Prostate gland (tissue), 2 donors: ENCODE measurements around the gene PCDH9. TPM values are rescaled to one million over a fixed set of nuclear protein-coding genes. Genes with fewer than 3 reads are reported as not detected.

ENCODE experiments used
- DNase-seq: peaks from one replicate; pipeline ENCODE4 v3.0.0-alpha.2; 2019; ENCODE audit warnings: low spot score
- H3K27ac ChIP-seq, 2 donors: fragments of 200-600 bp; sonication (generic); 2 replicates each; pipeline ENCODE4 v1.5.1; 2017 to 2019
- H3K27me3 ChIP-seq: fragments of 200-600 bp; sonication (generic); replicated peaks from 2 replicates; pipeline ENCODE4 v1.5.1; 2019; ENCODE audit not compliant: insufficient read depth
- H3K36me3 ChIP-seq, 2 donors: fragments of 200-600 bp; sonication (generic); 1 replicate in 1 of 2; 2 replicates in 1 of 2; pipeline versions ENCODE4 v1.5.1 to v1.8.1; 2017 to 2019
- H3K4me1 ChIP-seq: fragments of 200-600 bp; sonication (generic); replicated peaks from 2 replicates; pipeline ENCODE4 v1.5.1; 2019
- H3K4me3 ChIP-seq, 2 donors: fragments of 200-600 bp; sonication (generic); 2 replicates each; pipeline ENCODE4 v1.5.1; 2017 to 2019
- H3K9me3 ChIP-seq: fragments of 200-600 bp; sonication (generic); 2 replicates; pipeline ENCODE4 v1.5.1; 2017
- POLR2A ChIP-seq: fragments of 450-650 bp; IDR thresholded peaks from one replicate; pipeline ENCODE4 v1.6.1; 2016; ENCODE audit warnings: antibody characterized with exemption, mild to moderate bottlenecking
- POLR2AphosphoS5 ChIP-seq: sonication (generic); formaldehyde crosslinking; IDR thresholded peaks from one replicate; pipeline ENCODE4 v1.6.1; 2017; ENCODE audit warnings: antibody characterized with exemption
- WGBS: methylation state at CpG from one replicate; pipeline ENCODE4 v1.1.5; 2018; 5-methylcytosine and 5-hydroxymethylcytosine counted together
- intact Hi-C: fragments of 100-400 bp; cut with DNase I; formaldehyde crosslinking; loops from one replicate; pipeline ENCODE4 v1.14.2; 2022
- total RNA-seq, 2 donors: library from RNA; depleted of rRNA; stranded (reverse); fragments of >200 nt; gene quantifications; one replicate each; pipeline ENCODE4 v1.1.0, GENCODE V29; 2016
- TF ChIP-seq, protein P1 (sequence below), 4 experiments: fragments of 200-600 bp in 2 of 4; fragments of 450-650 bp in 2 of 4; sonication (generic) in 2 of 4; IDR thresholded peaks; 1 replicate in 3 of 4; 2 replicates in 1 of 4; pipeline ENCODE4 v1.5.1; 2016 to 2019; ENCODE audit warnings: antibody characterized with exemption in 4 of 4, mild to moderate bottlenecking in 2 of 4, moderate library complexity in 2 of 4

Gene PCDH9
- total RNA-seq, 2 donors from 2014 or later = 1.8 to 5.5 TPM

DNA sequence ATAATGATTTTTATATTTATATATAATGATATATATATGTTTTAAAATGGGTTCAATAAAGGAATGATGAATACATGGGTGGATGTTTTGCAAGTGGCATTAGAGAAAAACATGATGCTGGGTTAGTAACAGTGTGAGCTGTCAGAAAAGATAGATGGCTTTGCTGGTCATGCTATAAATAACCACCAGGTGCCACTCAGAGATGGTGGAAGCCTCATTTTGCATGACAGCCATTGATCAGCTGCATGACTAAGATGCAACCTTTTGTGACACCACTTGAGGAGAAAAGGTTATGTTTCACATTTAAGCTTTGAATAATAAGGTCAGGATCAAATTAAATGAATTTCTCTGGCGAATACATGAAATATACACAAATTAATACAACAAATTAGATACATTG is 737.7 kb downstream of the PCDH9 start:
- Histone ChIP-seq H3K27me3 (no peaks in the 10 kb centered on the region), H3K4me3 (no peak overlapping the region), H3K27ac (no peak overlapping the region), H3K36me3 (no peaks in the 10 kb centered on the region), H3K4me1 (no peaks in the 10 kb centered on the region), H3K9me3 (no peaks in the 10 kb centered on the region)
- DNase-seq = no peak
- TF ChIP-seq POLR2A (no peak), POLR2AphosphoS5 (no peak)
- TF ChIP-seq, protein P1, sequence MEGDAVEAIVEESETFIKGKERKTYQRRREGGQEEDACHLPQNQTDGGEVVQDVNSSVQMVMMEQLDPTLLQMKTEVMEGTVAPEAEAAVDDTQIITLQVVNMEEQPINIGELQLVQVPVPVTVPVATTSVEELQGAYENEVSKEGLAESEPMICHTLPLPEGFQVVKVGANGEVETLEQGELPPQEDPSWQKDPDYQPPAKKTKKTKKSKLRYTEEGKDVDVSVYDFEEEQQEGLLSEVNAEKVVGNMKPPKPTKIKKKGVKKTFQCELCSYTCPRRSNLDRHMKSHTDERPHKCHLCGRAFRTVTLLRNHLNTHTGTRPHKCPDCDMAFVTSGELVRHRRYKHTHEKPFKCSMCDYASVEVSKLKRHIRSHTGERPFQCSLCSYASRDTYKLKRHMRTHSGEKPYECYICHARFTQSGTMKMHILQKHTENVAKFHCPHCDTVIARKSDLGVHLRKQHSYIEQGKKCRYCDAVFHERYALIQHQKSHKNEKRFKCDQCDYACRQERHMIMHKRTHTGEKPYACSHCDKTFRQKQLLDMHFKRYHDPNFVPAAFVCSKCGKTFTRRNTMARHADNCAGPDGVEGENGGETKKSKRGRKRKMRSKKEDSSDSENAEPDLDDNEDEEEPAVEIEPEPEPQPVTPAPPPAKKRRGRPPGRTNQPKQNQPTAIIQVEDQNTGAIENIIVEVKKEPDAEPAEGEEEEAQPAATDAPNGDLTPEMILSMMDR (IDR thresholded peaks at IDR 0.05) = no peak
- WGBS = 81% methylated on average over 1 of the region's 1 CpG
- intact Hi-C loops = no loop called here

DNA sequence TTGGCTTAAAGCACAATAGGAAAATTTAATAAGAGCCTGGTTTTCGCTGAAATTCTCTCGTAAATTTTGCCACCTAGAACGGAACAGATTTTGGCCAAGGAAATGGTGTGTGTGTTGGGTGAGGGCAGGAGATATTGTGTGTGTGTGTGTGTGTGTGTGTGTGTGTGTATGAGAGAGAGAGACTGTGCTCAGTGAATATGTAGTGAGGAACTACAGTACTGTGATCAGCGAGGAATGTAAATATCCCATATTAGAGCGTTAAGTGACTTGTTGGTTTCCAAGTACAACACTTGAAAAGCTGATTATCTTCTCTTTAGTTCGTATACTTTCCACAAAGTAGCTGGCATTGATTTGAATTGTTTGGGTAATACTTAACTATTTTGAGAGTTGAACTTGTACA is 738.9 kb downstream of the PCDH9 start:
- Histone ChIP-seq H3K36me3 (no peaks in the 10 kb centered on the region), H3K27me3 (no peaks in the 10 kb centered on the region), H3K9me3 (no peaks in the 10 kb centered on the region), H3K4me3 (no peak overlapping the region), H3K4me1 (no peaks in the 10 kb centered on the region), H3K27ac (no peak overlapping the region)
- no peak for TF ChIP-seq POLR2AphosphoS5
- TF ChIP-seq, protein P1 (IDR thresholded peaks at IDR 0.05) = no peak
- no peak for TF ChIP-seq POLR2A
- intact Hi-C loops = no loop called here
- 45% methylated on average over 6 of the region's 6 CpGs for WGBS
- no peak for DNase-seq

GRCh38 chr13:66489586-66489985 is 740.5 kb downstream of the PCDH9 start:
- H3K4me3 ChIP-seq = no peak overlapping the region
- no peak for DNase-seq
- H3K4me1 ChIP-seq = no peaks in the 10 kb centered on the region
- H3K9me3 ChIP-seq = no peaks in the 10 kb centered on the region
- WGBS = 68% methylated on average over 2 of the region's 2 CpGs
- intact Hi-C loops = no loop called here
- no peaks in the 10 kb centered on the region for H3K36me3 ChIP-seq
- H3K27me3 ChIP-seq = no peaks in the 10 kb centered on the region
- TF ChIP-seq POLR2A = no peak
- no peak for TF ChIP-seq POLR2AphosphoS5
- TF ChIP-seq, protein P1 (IDR thresholded peaks at IDR 0.05) = no peak
- H3K27ac ChIP-seq = no peak overlapping the region

- H3K4me1 ChIP-seq = no peaks in the 10 kb centered on the region
- intact Hi-C loops = no loop called here
- TF ChIP-seq, protein P1 (IDR thresholded peaks at IDR 0.05) = no peak
- TF ChIP-seq POLR2A (no peak), POLR2AphosphoS5 (no peak)
- WGBS = 97% methylated on average over 1 of the region's 1 CpG
- no peak overlapping the region for H3K4me3 ChIP-seq
- no peak for DNase-seq
- no peaks in the 10 kb centered on the region for H3K36me3 ChIP-seq
- H3K27me3 ChIP-seq = no peaks in the 10 kb centered on the region
- H3K9me3 ChIP-seq = no peaks in the 10 kb centered on the region
- H3K27ac ChIP-seq = no peak overlapping the region
Observed at GRCh38 chr13:66489172-66489571, 741.0 kb downstream of the PCDH9 start.

GRCh38 chr13:66483712-66484111 is 746.4 kb downstream of the PCDH9 start:
- Histone ChIP-seq H3K36me3 (no peaks in the 10 kb centered on the region), H3K27me3 (no peaks in the 10 kb centered on the region), H3K9me3 (no peaks in the 10 kb centered on the region), H3K4me3 (no peak overlapping the region), H3K27ac (no peak overlapping the region), H3K4me1 (no peaks in the 10 kb centered on the region)
- intact Hi-C loops = no loop called here
- TF ChIP-seq, protein P1 (IDR thresholded peaks at IDR 0.05) = no peak
- TF ChIP-seq POLR2AphosphoS5 (no peak), POLR2A (no peak)
- 90% methylated on average over 9 of the region's 9 CpGs for WGBS
- DNase-seq = no peak
